Measurements from ENCODE around the gene GFOD1.

The GFOD1 gene

GRCh38 chr6:13314806-13315205, 172.6 kb downstream of the GFOD1 start:
- Histone ChIP-seq H3K4me3 (ENCODE audit: low read depth in 1 of 2, low read length in 2 of 2) (no peak overlapping the region), H3K36me3 (ENCODE audit: control insufficient read depth in 1 of 2, insufficient read depth in 2 of 2, low read length in 2 of 2) (peaks cover 40 to 57% of the 10 kb centered on the region in 2 donors), H3K9me3 (ENCODE audit: control insufficient read depth in 1 of 2, low read length in 2 of 2) (no peaks in the 10 kb centered on the region), H3K27ac (ENCODE audit: low read length) (no peak overlapping the region), H3K4me1 (ENCODE audit: control insufficient read depth in 1 of 2, insufficient read depth in 2 of 2, low read length in 2 of 2) (no peaks in the 10 kb centered on the region), H3K27me3 (ENCODE audit: low read depth, low read length) (no peaks in the 10 kb centered on the region)

GRCh38 chr6:13311155-13311554, 176.2 kb downstream of the GFOD1 start:
- no peak overlapping the region for H3K4me3 ChIP-seq (ENCODE audit: low read depth in 1 of 2, low read length in 2 of 2)
- H3K27ac ChIP-seq (ENCODE audit: low read length) = no peak overlapping the region
- H3K4me1 ChIP-seq (ENCODE audit: control insufficient read depth in 1 of 2, insufficient read depth in 2 of 2, low read length in 2 of 2) = no peaks in the 10 kb centered on the region
- no peaks in the 10 kb centered on the region for H3K27me3 ChIP-seq (ENCODE audit: low read depth, low read length)
- no peaks in the 10 kb centered on the region for H3K9me3 ChIP-seq (ENCODE audit: control insufficient read depth in 1 of 2, low read length in 2 of 2)
- peaks cover 30 to 34% of the 10 kb centered on the region in 2 donors for H3K36me3 ChIP-seq (ENCODE audit: control insufficient read depth in 1 of 2, insufficient read depth in 2 of 2, low read length in 2 of 2)

- H3K9me3 ChIP-seq (ENCODE audit: control insufficient read depth in 1 of 2, low read length in 2 of 2) = no peaks in the 10 kb centered on the region
- H3K36me3 ChIP-seq (ENCODE audit: control insufficient read depth in 1 of 2, insufficient read depth in 2 of 2, low read length in 2 of 2) = peaks cover 16 to 33% of the 10 kb centered on the region in 2 donors
- H3K4me1 ChIP-seq (ENCODE audit: control insufficient read depth in 1 of 2, insufficient read depth in 2 of 2, low read length in 2 of 2) = peaks cover 0 to 11% of the 10 kb centered on the region in 2 donors
- no peak overlapping the region for H3K27ac ChIP-seq (ENCODE audit: low read length)
- H3K4me3 ChIP-seq (ENCODE audit: low read depth in 1 of 2, low read length in 2 of 2) = no peak overlapping the region
- H3K27me3 ChIP-seq (ENCODE audit: low read depth, low read length) = no peaks in the 10 kb centered on the region
Observed at GRCh38 chr6:13308332-13308731, 179.1 kb downstream of the GFOD1 start.

Data from muscle layer of duodenum (tissue), 2 donors.